Brain microvascular endothelial cell (primary cell): ENCODE data around the gene ETFA.

Experiments
- DNase-seq: peaks from one replicate; pipeline ENCODE4 v3.0.0-alpha.2; 2020
- H3K27ac ChIP-seq: fragments of 250-450 bp; sonication (Bioruptor Pico); 2 replicates; pipeline ENCODE4 v1.5.1; 2020; ENCODE audit warnings: mild to moderate bottlenecking, moderate library complexity
- H3K27me3 ChIP-seq: fragments of 250-450 bp; sonication (Bioruptor Pico); replicated peaks from 2 replicates; pipeline ENCODE4 v1.5.1; 2020; ENCODE audit warnings: mild to moderate bottlenecking
- H3K36me3 ChIP-seq: fragments of 250-450 bp; sonication (Bioruptor Pico); replicated peaks from 2 replicates; pipeline ENCODE4 v1.5.1; 2020; ENCODE audit warnings: mild to moderate bottlenecking
- H3K4me3 ChIP-seq: 2 replicates; pipeline ENCODE4 v1.5.1; 2011; ENCODE audit warnings: low read depth, mild to moderate bottlenecking, control low read depth, low read length, moderate library complexity
- CTCF ChIP-seq: IDR thresholded peaks from 2 replicates; pipeline ENCODE4 v1.5.1; 2011; ENCODE audit warnings: low read depth, mild to moderate bottlenecking, moderate library complexity, low read length, control low read depth, inconsistent platforms; ENCODE audit errors: missing control alignments
- in situ Hi-C: cut with HindIII; loops from 2 replicates; pipeline ENCODE4 v1.10.0; 2017; ENCODE audit warnings: low sequenced_read_pairs, low pct_ligation_motif_present

ETFA gene

GRCh38 chr15:76328958-76329357, 17.7 kb upstream of the ETFA start:
- H3K27me3 ChIP-seq: peaks cover 2% of the 10 kb centered on the region
- in situ Hi-C loops: no loop called here
- no peak overlapping the region for H3K4me3 ChIP-seq
- DNase-seq: no peak
- no peak overlapping the region for H3K27ac ChIP-seq
- TF ChIP-seq CTCF: no peak
- no peaks in the 10 kb centered on the region for H3K36me3 ChIP-seq

GRCh38 chr15:76328106-76328696, 16.9 kb upstream of the ETFA start:
- Histone ChIP-seq H3K36me3 (no peaks in the 10 kb centered on the region), H3K27me3 (peaks cover 2% of the 10 kb centered on the region), H3K27ac (no peak overlapping the region), H3K4me3 (no peak overlapping the region)
- no peak for DNase-seq
- no peak for TF ChIP-seq CTCF
- in situ Hi-C loops: no loop called here

GRCh38 chr15:76327191-76328105, 16.2 kb upstream of the ETFA start:
- peaks cover 5% of the 10 kb centered on the region for H3K27me3 ChIP-seq
- no peak overlapping the region for H3K27ac ChIP-seq
- in situ Hi-C loops: no loop called here
- no peaks in the 10 kb centered on the region for H3K36me3 ChIP-seq
- no peak for DNase-seq
- TF ChIP-seq CTCF: no peak
- no peak overlapping the region for H3K4me3 ChIP-seq

GRCh38 chr15:76325704-76326103, 14.4 kb upstream of the ETFA start:
- in situ Hi-C loops: no loop called here
- DNase-seq: no peak
- no peak overlapping the region for H3K27ac ChIP-seq
- no peak for TF ChIP-seq CTCF
- H3K4me3 ChIP-seq: no peak overlapping the region
- H3K36me3 ChIP-seq: no peaks in the 10 kb centered on the region
- peaks cover 10% of the 10 kb centered on the region for H3K27me3 ChIP-seq

GRCh38 chr15:76324066-76324465, 12.8 kb upstream of the ETFA start:
- H3K36me3 ChIP-seq: no peaks in the 10 kb centered on the region
- no peak overlapping the region for H3K27ac ChIP-seq
- in situ Hi-C loops: no loop called here
- H3K4me3 ChIP-seq: no peak overlapping the region
- peaks cover 10% of the 10 kb centered on the region for H3K27me3 ChIP-seq
- no peak for TF ChIP-seq CTCF
- no peak for DNase-seq
